Measurements from ENCODE around the gene LMX1A.

GRCh38 chr1:165225062-165225461 lies 131.5 kb downstream of the LMX1A start:
- TF ChIP-seq CTCF (conservative IDR thresholded peaks at IDR 0.05; ENCODE audit: low read depth in 2 of 2) (no peak), EZH2 (IDR thresholded peaks at IDR 0.05; ENCODE audit: low read depth, unreplicated experiment) (no peak), EZH2phosphoT487 (IDR thresholded peaks at IDR 0.05; ENCODE audit: unreplicated experiment) (no peak), POLR2AphosphoS5 (IDR thresholded peaks at IDR 0.05; ENCODE audit: low read depth) (no peak), JUNB (IDR thresholded peaks at IDR 0.05; ENCODE audit: unreplicated experiment) (no peak), REST (IDR thresholded peaks at IDR 0.05; ENCODE audit: unreplicated experiment) (no peak), NANOG (IDR thresholded peaks at IDR 0.05; ENCODE audit: borderline replicate concordance) (no peak), STAT1 (IDR thresholded peaks at IDR 0.05; ENCODE audit: unreplicated experiment) (no peak), CREB1 (CRISPR knock-in tag; IDR thresholded peaks at IDR 0.05; ENCODE audit: low read depth) (no peak), ZNF331 (CRISPR knock-in tag; IDR thresholded peaks at IDR 0.05; ENCODE audit: low read depth) (no peak)

Measured in GM23338 (cell line).